HG03060 (cell line): ENCODE results near the gene LRCH3.
A peak's percentile ranks its signal among the peaks of the same experiment; 100 is the strongest.
"Not testable (repeated sequence)": the region's sequence is repeated elsewhere in the genome, so short reads cannot be mapped to it uniquely, and the experiment has no call there.

ENCODE experiments used
- ATAC-seq: cut with Tn5 transposase; IDR thresholded peaks from one replicate; pipeline ENCODE4 v1.9.1; 2021; ENCODE audit warnings: low read depth, moderate number of reproducible peaks; ENCODE audit not compliant: unreplicated experiment

Gene LRCH3

DNA sequence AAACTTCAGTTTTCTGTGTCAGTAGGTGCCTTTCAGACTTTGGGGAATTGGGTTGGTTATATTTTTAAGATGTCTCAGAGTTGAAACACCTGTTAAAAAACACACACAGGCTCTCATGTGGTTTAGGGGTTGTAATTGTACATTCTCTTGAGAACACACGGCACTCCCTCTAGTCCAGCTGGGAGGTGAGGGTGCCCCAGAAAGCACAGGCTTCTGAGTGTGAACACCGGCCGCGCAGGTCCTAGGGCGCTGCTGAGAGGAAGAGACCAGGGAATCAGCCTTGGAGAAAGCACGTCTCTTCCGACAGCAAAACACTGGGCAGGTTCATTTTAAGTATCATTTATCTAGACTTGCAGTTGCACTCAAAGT lies 90.9 kb downstream of the LRCH3 start:
- ATAC-seq = no peak

DNA sequence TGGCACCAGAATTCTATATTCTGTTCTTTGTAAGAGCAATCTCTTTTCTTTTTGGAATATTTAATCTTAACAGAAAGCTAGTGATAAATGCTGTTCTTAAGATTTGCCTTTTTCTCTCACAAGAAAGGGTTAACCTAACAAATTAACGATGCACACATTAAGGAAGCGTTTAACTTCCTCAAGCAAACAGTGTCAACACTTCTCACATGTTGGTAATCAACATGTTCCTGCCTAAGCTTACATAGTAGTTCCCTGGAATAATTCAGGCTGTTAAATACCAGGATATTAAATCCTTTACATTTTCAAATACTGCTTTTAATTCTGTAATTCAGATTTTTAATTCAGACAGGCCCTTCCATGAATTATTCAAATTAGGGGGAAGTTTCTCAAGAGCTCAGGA lies 91.5 kb downstream of the LRCH3 start:
- ATAC-seq = no peak

- no peak for ATAC-seq
These were observed 92.5 kb downstream of the LRCH3 start for GRCh38 chr3:197883541-197883940.

- not testable (repeated sequence) for ATAC-seq
These were observed 93.3 kb downstream of the LRCH3 start for GRCh38 chr3:197884330-197884729.

DNA sequence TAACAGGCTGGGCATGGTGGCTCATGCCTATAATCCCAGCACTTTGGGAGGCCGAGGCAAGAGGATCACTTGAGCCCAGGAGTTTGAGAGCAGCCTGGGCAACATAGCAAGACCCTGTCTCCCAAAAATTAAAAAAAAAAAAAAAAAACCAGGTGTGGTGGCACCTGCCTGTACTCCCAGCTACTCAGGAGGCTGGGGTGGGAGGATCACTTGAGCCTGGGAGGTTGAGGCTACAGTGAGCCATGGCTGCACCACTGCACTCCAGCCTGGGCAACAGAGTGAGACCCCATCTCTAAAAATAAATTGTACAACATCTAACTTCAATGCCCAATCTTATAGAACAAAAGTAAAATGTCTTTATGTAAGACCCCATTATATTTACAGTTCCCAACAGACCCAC lies 95.0 kb downstream of the LRCH3 start:
- not testable (repeated sequence) for ATAC-seq

- ATAC-seq = not testable (repeated sequence)
These were observed 96.5 kb downstream of the LRCH3 start for GRCh38 chr3:197887430-197888053.

- no peak for ATAC-seq
These were observed 97.5 kb downstream of the LRCH3 start for GRCh38 chr3:197888511-197888910.

- ATAC-seq = no peak
These were observed 98.3 kb downstream of the LRCH3 start for GRCh38 chr3:197889204-197889930.

GRCh38 chr3:197890693-197891092 lies 99.6 kb downstream of the LRCH3 start:
- ATAC-seq = no peak

DNA sequence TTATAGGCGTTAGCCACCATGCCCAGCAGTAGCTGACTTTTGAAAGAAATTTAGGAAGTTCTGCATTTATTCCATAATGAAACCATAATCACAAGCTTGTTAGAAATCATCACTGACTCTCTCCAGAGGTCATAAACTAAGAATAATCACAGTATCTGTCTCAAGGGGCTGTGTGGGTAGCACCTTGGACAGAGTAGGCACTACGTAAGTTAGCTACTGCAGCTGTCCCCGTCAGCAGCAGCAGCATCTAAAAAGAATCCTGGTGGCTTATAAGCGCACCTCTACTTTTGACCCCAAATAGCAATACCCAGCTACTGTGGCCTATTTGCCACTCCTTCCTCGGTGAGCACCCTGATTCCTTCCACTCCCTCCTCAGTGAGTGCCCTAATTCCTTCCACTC lies 101.1 kb downstream of the LRCH3 start:
- no peak for ATAC-seq

DNA sequence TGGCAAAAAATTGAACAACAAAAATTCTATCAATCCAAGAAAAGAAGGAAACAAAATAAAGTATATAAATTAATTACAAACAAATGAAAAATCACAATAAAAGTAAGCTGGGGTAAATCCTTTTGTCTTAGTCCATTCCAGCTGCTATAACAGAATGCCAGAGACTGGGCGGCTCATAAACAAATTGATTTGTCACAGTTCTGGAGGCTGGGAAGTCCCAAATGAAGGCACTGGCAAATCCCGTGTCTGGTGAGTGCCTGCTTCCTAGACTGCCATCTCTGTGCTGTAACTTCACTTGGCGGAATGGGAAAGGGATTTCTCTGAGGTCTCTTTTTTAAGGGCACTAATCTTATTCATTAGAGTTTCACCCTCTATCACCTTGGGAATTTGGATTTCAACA lies 105.4 kb downstream of the LRCH3 start:
- no peak for ATAC-seq

DNA sequence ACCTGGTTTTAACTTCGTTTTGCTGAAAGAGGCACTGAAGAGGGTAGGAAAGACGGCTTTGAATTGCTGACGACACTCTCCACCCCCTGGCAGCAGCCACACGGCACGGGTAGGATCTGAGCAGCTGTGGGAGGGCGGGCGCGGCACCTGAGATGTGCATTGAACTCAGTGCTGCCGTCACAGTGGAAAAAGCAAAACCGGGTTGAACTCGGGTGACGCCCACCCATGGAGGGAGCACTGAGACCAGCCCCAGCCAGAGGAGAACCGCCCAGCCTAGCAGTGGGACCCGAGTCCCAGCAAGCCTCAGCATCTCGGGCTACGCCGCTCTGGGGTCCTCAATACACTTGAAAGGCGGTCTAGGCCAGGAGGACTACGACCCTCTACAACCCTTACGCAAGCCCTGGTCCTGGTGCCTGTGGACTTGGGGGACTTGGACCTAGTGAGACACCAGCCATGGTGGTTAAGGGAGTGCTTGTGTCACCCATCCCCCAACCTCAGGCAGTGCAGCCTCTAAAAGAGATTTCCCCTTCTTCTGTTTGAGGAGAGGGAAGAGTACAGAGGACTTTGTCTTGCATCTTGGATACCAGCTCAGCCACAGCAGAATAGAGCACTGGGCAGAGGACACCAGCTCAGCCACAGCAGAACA lies 108.9 kb downstream of the LRCH3 start:
- no peak for ATAC-seq

- no peak for ATAC-seq
These were observed 110.6 kb downstream of the LRCH3 start for GRCh38 chr3:197901626-197902025.

DNA sequence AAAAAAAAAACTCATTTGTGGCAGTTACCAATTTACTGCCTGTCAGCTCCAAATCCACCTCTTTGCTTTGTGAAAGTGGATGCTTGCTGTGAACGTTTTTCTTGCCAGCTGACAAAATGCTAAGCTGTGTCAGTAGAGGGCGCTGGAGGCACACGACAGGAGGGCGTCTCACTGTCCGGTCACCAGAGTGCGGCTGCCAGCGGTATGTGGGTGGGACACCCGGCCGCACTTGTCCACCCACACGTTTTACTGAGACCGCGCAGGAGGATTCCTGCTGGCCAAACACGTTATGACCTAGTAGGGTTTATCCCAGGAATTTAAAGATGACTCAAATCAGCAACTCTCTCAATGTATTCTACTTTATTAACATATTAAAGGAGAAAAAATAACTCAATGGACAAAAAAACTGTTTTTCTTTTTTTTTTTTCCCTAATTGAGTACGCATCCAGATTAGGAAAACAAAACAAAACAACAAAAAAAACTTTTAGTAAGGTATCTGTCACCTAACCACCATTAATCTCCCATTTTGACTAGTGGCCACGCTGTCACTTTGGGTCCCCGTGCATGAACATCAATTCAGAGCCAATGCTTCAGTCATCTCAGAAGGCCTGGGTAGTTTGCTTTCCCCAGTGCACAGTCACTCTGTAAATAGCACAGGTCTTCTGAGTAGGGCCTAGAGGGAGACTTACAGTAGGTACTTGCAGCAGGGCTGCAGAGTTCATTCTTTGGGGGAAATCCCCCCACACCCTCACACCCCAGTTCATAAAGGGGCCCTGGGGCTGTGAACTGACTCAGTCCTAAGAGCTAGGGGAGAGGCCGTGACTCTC lies 115.2 kb downstream of the LRCH3 start:
- peak; percentile 63 for ATAC-seq

- ATAC-seq = no peak
These were observed 115.8 kb downstream of the LRCH3 start for GRCh38 chr3:197906850-197907187.

DNA sequence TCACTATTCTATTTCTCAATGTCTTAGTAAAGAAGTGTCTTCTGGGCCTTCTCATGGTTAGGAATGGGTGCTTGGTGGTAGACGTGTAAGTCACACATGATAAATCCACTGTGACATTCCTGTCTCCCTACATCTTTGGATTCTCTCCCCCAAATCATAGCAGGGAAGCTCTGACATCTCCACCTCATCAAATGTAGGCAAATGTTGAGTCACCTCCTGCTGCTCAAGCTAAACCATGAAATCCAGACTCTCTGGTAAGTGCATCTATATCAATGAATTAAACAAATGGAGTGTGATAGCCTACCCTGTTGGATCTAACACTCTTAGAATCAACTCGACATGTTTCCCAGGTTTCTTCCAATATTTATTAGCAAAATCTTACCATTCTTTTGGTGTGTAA lies 116.1 kb downstream of the LRCH3 start:
- ATAC-seq = no peak

- not testable (repeated sequence) for ATAC-seq
These were observed 117.5 kb downstream of the LRCH3 start for GRCh38 chr3:197908550-197908949.

- no peak for ATAC-seq
These were observed 118.1 kb downstream of the LRCH3 start for GRCh38 chr3:197908957-197909701.

DNA sequence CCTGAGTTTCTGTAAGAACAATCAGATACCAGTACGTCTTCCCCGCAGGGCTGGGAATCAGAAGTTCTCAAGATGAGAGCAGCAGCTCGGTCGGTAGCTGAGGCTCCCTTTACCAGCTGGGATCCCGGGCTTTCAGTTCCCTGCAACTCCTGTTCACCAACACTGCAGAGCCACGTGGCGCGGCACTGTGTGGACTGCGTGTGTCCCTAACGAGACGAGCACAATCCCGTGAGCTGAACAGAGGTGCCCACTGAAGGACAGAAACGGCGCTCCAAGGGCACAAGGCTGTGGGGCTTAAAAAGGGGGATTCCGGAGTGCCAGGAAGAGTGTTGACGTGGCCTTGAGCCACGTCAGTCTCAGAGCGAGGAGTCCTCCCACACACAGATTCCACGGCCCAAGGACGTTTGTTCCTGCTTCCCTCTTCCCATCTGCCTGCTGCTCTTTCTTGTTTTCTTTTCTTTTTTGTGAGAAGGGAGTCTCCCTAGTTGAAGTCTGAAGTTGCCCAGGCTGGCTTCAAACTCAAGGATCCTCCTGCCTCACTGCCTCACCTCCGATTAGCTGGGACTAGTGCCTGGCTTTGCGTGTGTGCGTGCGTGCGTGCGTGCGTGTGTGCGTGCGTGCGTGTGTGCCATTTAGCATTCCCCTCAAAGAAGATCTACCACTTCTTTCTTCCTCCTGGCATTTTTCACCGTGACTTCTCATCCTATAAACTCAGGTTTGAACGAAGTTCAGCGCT lies 121.9 kb downstream of the LRCH3 start:
- no peak for ATAC-seq
